SKM-1 (cell line): ENCODE measurements around the gene RSU1.

Experiments used
- DNase-seq: peaks from one replicate; lab custom pipeline; 2025; ENCODE audit not compliant: unreplicated experiment; lab: John Stamatoyannopoulos, UW

RSU1 gene

GRCh38 chr10:16611037-16611436 is 206.2 kb downstream of the RSU1 start:
- no peak for DNase-seq

- DNase-seq = no peak
Measured at GRCh38 chr10:16609211-16609610, 208.0 kb downstream of the RSU1 start.

- DNase-seq = no peak
Measured at GRCh38 chr10:16606923-16607322, 210.3 kb downstream of the RSU1 start.

- no peak for DNase-seq
Measured at GRCh38 chr10:16606421-16606820, 210.8 kb downstream of the RSU1 start.

DNA sequence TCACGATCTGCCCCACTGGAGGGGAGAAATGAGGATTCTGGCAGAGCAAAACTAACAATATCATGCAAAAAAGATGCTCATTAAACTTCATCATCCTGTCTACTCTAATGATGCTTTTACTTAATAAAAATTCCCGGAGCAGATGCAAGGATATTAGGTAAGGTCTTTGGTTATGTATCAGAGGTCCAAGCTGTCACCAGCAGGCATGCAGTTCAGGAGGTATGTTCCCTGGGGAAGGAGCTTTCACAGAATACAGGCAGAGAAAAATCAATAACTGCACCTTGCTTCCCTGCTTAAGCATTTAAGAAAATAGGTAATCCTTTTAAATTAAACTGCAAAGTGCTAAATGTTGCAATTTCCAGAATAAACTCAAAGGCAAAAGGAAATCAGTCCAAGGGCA is 213.9 kb downstream of the RSU1 start:
- no peak for DNase-seq

DNA sequence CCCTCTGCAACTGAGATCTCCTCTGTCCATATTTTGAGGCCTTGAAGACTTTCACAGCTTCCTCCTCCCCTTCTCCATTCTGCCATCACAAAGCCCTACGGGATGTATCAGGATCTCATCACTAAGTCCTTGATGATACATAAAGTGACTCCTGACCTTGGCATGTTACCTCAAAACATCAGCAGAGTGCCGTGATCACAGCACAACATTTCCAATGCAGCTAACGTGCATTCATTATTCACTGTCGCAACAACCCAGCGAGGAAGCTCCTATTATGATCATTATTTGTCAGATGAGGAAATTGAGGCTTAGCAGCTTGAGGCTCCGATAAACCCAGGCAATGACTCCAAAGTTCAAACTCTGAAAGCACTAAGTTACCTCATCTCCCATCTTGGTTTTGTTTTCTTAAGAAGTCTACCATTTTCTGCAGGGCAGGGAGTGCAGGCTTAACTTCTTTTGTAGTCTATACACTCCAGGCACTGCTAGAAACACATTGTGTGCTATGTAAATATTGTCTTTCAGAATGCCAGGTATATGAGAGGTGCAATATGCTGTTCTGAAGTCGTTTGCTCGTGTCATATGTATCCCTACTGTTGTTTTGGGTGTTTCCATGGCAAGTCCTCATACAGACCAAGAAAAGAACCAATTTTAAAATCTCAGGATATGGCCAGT is 215.0 kb downstream of the RSU1 start:
- DNase-seq = no peak

GRCh38 chr10:16599662-16600061 is 217.6 kb downstream of the RSU1 start:
- DNase-seq = no peak

DNA sequence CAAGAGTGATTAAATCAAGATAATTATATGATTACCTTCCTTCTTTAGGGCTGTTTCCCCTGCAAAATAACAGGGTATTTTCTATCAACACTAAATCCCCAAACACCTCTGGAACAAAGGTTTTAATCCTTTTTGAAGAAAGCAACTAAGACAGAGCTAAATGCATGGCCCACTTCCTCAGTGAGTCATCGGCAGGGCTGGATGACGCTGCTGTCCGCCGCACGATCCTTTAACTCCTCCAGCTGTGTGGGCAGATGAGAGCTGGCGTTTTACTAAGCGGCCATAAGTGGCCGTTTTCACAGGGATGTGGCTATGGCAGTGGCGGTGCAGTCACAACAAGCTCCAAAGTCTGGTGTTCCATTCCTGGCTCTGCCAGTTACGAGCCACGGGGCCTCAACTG is 219.6 kb downstream of the RSU1 start:
- no peak for DNase-seq

DNA sequence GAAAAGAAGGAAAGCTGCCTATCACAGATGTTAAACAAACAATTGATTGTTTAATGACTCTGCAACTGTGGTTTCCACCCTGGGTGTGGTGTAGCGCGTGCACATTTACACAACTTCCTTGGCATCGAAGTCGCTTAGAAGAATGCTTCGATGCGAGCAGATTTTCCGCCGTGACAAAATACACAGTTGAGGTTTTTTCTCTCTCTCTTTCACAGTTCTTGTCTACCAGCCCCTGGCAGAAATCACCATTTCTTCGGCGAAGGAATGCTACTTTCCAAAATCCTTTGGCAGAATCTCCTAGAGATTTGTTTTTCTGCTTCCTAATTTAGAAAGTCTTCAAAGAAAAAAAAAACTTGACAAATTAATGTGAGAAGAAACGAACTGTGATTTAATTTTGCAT is 224.8 kb downstream of the RSU1 start:
- DNase-seq = no peak

- DNase-seq = no peak
Measured at GRCh38 chr10:16586358-16587138, 230.7 kb downstream of the RSU1 start.

DNA sequence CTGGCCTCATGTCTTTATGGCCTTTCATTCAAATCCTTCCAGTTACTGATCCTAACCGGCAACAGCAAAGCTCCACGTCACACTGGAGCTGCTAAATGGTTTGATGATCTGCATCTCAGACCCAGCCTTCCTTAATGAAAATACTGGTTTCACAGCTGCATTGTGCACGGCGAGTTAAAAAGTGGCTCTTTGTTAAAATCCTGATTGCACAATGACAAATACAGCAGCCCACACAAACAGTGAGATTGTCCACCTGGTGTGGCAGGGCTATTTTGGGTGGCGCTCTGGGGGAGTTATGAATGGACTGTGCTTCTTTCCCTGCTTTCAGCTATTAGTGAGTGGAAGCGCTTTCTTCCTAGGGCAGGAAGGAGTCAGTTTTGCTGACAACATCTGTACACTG is 232.1 kb downstream of the RSU1 start:
- no peak for DNase-seq

DNA sequence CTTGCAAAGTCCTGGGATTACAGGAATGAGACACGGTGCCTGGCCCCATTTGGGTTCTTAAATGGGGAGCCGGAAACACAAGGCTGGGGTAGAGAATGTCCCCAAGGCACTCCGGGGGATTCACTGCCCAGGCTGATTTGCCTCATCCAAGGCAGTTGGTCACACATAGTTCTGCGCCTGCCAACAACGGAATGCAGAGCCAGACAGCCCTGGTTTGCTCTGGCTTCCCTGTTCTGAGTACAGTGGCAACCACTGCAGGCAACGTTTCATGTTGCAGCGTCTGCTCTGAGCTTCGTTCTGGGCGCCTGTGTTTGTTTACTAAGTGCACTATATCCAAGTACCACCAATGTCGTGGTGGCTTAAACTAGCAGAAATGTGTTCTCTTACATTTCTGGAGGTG is 233.8 kb downstream of the RSU1 start:
- no peak for DNase-seq

- DNase-seq = no peak
Measured at GRCh38 chr10:16581202-16581601, 236.0 kb downstream of the RSU1 start.

DNA sequence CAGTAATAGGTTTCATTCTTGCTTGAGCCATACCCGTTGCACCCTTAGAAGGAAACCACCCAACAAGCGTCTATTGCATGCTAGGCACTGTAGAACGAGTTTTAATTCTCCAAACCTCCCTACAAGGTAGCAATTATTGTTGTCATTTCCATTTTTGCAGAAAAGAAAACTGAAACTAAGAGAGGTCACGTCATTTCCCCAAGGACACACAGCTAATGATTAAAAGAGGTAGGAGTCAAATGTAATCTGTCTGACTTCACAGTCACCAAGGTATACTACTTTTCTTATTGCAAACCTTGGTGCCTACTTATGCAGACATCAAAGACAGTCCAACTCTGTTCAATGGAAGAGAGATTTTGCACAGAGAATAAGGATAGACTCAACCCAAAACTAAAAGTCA is 246.5 kb downstream of the RSU1 start:
- no peak for DNase-seq

DNA sequence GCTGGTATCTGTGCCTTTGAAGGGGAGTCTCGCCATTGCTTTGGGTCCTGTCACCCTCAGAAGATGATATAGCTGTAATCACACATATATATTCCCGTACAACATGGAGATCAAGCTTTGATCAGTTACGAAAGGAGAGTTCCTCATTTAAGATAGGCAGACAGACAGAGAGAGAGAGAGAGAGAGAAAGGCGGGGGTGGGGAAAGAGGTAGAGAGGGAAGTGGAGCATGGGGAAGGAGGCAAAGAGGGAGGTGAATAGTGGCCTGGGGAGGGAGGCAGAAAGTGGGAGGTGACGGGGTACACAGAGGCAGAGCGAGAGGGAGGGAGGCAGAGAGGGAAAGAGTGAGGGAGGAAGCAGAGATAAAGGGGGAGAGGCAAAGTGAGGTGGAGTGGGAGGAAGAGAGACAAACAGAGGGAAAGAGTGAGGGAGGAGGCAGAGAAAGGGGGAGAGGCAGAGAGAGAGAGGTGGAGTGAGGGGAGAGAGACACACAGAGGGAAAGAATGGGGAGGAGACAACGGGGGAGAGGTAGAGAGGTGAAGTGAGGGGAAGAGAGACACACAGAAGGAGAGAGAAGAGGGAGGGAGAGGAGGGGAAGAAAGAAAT is 250.9 kb downstream of the RSU1 start:
- DNase-seq = no peak

- DNase-seq = no peak
Measured at GRCh38 chr10:16565604-16566003, 251.6 kb downstream of the RSU1 start.

DNA sequence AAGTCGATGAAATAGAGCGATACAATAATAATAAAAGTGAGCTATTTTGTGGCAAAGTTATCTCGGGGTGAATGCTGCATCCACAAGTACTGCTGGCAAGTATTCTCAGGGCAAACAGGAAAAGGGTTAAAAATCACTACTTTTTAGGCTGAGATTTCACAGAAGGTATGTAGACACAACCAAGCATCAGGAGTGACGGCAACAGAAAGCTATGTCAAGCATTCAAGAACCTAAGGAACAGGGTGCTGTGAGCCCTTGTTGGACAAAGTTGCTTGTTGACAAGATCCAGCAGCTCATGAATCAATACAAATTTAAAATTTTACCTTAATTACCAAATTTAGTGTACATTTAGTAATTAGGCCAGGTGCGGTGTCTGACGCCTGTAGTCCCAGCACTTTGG is 254.3 kb downstream of the RSU1 start:
- no peak for DNase-seq

GRCh38 chr10:16559236-16559773 is 257.9 kb downstream of the RSU1 start:
- no peak for DNase-seq

GRCh38 chr10:16547973-16548372 is 269.3 kb downstream of the RSU1 start:
- no peak for DNase-seq

- DNase-seq = no peak
Measured at GRCh38 chr10:16545116-16545736, 272.0 kb downstream of the RSU1 start.

- no peak for DNase-seq
Measured at GRCh38 chr10:16544591-16544990, 272.6 kb downstream of the RSU1 start.

DNA sequence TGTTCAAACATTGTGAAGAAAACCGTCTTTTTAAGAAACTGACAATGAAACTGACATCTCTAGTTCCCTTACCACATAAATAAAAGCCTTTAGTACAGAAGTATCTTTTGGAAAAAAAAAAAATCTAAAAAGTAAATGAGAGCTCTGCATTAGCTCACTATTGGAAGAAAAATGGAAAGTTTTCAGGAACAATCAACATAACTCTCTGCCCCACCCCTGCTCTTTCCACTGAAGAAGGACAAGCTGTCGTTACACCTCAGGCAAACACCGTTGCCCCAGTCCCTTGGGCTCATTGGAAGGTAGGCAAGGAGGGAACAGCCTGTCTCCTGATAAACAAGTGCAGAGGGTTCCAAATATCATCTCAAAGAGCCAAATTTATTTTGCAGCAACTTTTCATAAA is 273.1 kb downstream of the RSU1 start:
- DNase-seq = no peak
